DND-41 (cell line): ENCODE measurements around the gene C4orf36.

Source experiments
- EZH2 ChIP-seq: IDR thresholded peaks from 3 replicates; pipeline ENCODE4 v1.6.1; 2012; ENCODE audit warnings: borderline replicate concordance, low read depth, mild to moderate bottlenecking, moderate library complexity, low read length, inconsistent platforms; ENCODE audit not compliant: severe bottlenecking
- TF ChIP-seq, protein P1 (sequence below): IDR thresholded peaks from 2 replicates; pipeline ENCODE4 v1.5.1; 2012; ENCODE audit warnings: borderline replicate concordance, low read length, moderate library complexity, mild to moderate bottlenecking; ENCODE audit not compliant: poor library complexity, severe bottlenecking; ENCODE audit errors: extremely low read depth

GRCh38 chr4:86840858-86841257 lies 51.4 kb downstream of the C4orf36 start:
- TF ChIP-seq, protein P1, sequence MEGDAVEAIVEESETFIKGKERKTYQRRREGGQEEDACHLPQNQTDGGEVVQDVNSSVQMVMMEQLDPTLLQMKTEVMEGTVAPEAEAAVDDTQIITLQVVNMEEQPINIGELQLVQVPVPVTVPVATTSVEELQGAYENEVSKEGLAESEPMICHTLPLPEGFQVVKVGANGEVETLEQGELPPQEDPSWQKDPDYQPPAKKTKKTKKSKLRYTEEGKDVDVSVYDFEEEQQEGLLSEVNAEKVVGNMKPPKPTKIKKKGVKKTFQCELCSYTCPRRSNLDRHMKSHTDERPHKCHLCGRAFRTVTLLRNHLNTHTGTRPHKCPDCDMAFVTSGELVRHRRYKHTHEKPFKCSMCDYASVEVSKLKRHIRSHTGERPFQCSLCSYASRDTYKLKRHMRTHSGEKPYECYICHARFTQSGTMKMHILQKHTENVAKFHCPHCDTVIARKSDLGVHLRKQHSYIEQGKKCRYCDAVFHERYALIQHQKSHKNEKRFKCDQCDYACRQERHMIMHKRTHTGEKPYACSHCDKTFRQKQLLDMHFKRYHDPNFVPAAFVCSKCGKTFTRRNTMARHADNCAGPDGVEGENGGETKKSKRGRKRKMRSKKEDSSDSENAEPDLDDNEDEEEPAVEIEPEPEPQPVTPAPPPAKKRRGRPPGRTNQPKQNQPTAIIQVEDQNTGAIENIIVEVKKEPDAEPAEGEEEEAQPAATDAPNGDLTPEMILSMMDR = no peak
- TF ChIP-seq EZH2 = no peak
